ENCODE data around the gene LHPP.

DNA sequence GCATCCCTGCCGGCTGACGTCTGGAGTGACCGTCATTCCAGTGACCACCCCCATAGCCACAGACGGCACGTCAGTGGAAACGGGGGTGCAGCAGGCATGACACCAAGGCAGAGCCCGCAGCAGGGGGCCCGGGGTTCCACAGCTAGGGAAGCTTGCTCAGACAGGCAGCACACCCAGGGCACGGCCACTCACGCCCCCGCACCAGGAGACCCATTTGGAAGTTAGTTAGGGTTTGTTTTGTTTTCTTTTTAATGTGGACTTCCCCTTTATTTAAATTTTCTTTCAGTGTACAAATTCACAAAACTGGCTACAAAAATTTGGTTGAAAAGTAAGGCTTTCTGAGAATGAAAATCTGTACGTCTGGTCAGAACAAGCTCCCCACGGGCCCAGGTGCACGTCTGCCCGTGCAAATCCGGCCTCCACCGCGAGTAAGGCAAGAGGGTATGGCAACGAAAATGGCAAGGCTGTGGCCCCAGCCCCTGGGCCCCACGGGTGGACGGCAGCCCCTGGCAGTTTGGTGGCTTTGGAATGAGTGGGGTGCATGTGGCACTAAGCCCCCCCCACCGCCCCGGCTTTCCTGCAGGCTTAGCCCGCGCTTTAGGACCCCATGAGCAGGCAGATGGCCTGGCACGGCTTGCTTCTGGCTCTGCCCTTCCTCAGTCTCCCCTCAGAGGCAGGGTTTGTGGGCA lies 158.3 kb downstream of the LHPP start:
- TF ChIP-seq, protein P1, sequence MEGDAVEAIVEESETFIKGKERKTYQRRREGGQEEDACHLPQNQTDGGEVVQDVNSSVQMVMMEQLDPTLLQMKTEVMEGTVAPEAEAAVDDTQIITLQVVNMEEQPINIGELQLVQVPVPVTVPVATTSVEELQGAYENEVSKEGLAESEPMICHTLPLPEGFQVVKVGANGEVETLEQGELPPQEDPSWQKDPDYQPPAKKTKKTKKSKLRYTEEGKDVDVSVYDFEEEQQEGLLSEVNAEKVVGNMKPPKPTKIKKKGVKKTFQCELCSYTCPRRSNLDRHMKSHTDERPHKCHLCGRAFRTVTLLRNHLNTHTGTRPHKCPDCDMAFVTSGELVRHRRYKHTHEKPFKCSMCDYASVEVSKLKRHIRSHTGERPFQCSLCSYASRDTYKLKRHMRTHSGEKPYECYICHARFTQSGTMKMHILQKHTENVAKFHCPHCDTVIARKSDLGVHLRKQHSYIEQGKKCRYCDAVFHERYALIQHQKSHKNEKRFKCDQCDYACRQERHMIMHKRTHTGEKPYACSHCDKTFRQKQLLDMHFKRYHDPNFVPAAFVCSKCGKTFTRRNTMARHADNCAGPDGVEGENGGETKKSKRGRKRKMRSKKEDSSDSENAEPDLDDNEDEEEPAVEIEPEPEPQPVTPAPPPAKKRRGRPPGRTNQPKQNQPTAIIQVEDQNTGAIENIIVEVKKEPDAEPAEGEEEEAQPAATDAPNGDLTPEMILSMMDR (IDR thresholded peaks at IDR 0.05) = no peak
- TF ChIP-seq POLR2A (IDR thresholded peaks at IDR 0.05) = no peak

Data from heart left ventricle (tissue), 13 donors.